VCaP (cell line): ENCODE measurements around the gene NUBPL.
"Not testable (repeated sequence)": the region's sequence is repeated elsewhere in the genome, so short reads cannot be mapped to it uniquely, and the experiment has no call there.

Experiments used
- H3K27ac ChIP-seq: fragments of 450-650 bp; 2 replicates; pipeline ENCODE4 v1.5.1; 2017
- TF ChIP-seq, protein P1 (sequence below): fragments of 450-650 bp; conservative IDR thresholded peaks from 2 replicates; pipeline ENCODE4 v1.5.1; 2017; ENCODE audit warnings: mild to moderate bottlenecking, moderate library complexity

Gene NUBPL

DNA sequence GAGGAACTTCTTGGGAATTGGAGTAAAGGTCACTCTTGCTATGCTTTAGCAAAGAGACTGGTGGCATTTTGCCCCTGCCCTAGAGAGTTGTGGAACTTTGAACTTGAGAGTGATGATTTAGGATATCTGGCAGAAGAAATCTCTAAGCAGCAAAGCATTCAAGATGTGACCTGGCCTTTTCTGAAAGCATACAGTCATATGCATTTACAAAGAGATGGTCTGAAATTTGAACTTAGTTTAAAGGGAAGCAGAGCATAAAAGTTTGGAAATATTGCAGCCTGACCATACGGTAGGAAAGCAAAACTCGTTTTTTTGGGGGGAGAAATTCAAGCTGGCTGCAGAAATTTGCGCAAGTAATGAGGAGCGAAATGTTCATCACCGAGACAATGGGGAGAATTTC lies 60.9 kb downstream of the NUBPL start:
- no peak overlapping the region for H3K27ac ChIP-seq
- TF ChIP-seq, protein P1, sequence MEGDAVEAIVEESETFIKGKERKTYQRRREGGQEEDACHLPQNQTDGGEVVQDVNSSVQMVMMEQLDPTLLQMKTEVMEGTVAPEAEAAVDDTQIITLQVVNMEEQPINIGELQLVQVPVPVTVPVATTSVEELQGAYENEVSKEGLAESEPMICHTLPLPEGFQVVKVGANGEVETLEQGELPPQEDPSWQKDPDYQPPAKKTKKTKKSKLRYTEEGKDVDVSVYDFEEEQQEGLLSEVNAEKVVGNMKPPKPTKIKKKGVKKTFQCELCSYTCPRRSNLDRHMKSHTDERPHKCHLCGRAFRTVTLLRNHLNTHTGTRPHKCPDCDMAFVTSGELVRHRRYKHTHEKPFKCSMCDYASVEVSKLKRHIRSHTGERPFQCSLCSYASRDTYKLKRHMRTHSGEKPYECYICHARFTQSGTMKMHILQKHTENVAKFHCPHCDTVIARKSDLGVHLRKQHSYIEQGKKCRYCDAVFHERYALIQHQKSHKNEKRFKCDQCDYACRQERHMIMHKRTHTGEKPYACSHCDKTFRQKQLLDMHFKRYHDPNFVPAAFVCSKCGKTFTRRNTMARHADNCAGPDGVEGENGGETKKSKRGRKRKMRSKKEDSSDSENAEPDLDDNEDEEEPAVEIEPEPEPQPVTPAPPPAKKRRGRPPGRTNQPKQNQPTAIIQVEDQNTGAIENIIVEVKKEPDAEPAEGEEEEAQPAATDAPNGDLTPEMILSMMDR: no peak

DNA sequence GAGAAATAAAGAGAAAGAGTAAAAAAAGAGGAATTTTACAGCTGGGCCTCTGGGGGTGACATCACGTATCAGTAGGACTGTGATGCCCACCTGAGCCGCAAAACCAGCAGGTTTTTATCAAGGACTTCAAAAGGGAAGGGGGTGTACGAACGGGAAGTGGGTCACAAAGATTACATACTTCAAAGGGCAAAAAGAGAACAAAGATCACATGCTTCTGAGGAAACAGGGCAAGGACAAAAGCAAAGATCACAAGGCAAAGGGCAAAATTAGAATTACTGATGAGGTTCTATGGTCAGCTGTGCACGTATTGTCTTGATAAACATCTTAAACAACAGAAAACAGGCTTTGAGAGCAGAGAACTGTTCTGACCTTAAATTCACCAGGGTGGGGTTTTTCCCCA lies 91.7 kb downstream of the NUBPL start:
- H3K27ac ChIP-seq: not testable (repeated sequence)

DNA sequence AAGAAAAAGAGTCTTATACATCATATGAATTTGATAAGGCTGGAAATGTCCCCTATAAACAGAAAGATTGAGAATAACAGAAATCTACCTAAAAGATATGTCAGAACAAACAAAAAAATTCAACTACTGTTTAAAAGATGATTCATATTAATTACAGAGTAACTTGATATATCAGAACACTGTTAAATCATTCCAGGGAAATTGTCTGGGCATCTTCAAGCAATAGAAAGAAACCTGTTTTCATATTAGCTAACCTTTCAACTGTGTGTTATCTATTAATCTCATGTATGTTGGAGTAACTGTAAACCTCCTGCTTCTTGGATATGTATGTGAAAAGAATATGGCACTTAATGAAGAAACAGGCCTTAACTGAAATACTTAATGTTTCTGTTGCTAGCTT lies 96.7 kb downstream of the NUBPL start:
- TF ChIP-seq, protein P1: no peak

DNA sequence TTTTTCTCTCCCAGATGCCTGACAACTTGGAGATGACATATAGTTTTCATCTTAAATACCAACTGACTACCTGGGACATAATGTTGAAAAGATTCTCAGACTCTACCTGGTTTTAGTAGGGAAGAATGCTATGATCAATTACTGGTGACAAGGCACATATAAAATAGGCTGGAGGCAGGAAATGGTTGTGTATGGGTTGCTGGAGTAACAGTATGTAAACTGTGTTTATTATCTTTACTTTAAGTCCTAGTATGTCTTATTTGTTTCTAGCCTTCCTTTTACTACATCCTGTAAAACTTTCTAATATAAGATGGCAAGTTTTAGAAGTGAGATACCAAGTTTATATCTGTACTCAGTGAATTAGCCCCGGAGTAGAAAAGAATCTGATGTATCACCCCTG lies 98.1 kb downstream of the NUBPL start:
- peak overlapping the region; percentile 58 for H3K27ac ChIP-seq
- TF ChIP-seq, protein P1: no peak

More for the DNA sequence above, 96.7 kb downstream of the NUBPL start:
- peak overlapping the region; percentile 58 for H3K27ac ChIP-seq

DNA sequence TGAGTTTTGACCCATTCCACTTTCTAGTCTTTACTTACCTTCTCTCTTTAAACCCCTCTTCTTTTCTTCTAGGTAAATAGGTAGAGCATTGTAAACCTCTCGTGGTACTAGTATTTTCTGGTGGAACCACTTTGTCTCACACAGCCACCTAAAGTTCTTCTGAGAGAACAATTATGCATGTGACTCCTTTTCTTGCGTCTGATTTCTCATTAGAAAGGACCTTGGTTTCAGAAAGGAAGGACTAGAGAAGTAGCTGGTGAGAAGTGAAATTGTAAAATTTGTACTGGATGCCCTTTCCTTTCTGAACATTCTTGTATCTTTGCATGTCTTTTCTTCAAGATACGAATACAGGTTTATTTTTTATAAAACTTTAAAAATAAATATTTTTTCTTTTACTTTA lies 99.0 kb downstream of the NUBPL start:
- TF ChIP-seq, protein P1: no peak

DNA sequence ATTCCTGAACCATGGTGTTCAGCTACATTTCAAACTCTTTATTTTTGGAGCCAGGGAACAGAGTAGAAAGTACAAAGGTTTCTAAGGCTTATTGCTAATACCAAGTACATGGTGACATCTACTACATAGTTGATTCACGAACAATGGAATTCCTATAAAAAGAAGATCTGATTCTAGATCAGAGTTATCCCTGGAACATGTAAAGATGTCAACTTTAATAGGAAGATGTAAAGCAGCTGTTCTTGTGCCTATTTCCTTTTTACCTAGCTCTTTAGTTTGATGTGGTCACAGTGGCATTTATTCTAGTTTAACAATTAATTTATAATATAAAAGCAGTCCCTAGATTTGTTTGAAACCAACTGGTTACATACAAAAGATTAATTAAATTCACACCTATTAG lies 99.5 kb downstream of the NUBPL start:
- TF ChIP-seq, protein P1: no peak
- no peak overlapping the region for H3K27ac ChIP-seq

More for the DNA sequence above, 99.0 kb downstream of the NUBPL start:
- no peak overlapping the region; the same call in 1 of the 2 replicates for H3K27ac ChIP-seq

DNA sequence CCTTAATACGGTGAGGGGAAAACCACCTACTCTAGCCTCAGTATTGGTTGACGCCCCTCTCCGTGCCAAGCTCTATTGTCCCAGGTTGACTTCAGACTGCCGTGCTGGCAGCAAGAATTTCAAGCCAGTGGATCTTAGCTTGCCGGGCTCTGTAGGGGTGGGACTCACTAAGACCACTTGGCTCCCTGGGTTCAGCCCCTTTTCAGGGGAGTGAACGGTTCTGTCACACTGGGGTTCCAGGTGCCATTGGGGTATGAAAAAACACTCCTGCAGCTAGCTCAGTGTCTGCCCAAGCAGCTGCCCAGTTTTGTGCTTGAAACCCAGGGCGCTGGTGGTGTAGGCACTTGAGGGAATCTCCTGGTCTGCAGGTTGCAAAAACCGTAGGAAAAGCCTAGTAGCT lies 107.1 kb downstream of the NUBPL start:
- TF ChIP-seq, protein P1: no peak
- no peak overlapping the region for H3K27ac ChIP-seq

DNA sequence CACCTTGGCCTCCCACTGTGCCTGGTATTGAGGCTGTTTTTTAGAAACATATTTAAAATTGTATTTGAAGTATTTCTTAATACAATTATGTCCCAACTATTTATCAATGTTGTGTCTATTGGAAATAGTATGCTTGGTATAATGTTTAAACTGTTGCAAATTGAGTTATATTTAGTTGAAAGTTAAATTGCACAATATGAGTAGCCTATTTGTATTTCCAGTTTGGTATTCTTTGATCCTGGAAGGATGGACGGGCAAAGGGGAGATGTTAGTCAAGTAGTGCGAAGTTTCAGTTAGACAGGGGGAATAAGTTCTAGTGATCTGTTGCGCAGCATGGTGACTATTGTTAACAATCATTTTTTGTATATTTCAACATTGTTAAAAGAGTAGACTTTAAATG lies 111.5 kb downstream of the NUBPL start:
- TF ChIP-seq, protein P1: no peak

More for the DNA sequence above, 111.5 kb downstream of the NUBPL start:
- no peak overlapping the region for H3K27ac ChIP-seq
